ENCODE measurements around the gene SPINK7.

Gene SPINK7

GRCh38 chr5:148343603-148344487, 31.6 kb downstream of the SPINK7 start:
- no peak for DNase-seq (ENCODE audit: low spot score)

GRCh38 chr5:148347706-148348105, 35.5 kb downstream of the SPINK7 start:
- no peak for DNase-seq (ENCODE audit: low spot score)

- no peak for DNase-seq (ENCODE audit: low spot score)
Observed at GRCh38 chr5:148352696-148353095, 40.5 kb downstream of the SPINK7 start.

GRCh38 chr5:148353634-148354033, 41.4 kb downstream of the SPINK7 start:
- DNase-seq (ENCODE audit: low spot score) = no peak

- no peak for DNase-seq (ENCODE audit: low spot score)
Observed at GRCh38 chr5:148364343-148364742, 52.1 kb downstream of the SPINK7 start.
